HepG2 (cell line): Measurements from ENCODE around the gene PTPRM. TPM values are rescaled to one million over a fixed set of nuclear protein-coding genes. Genes with fewer than 3 reads are reported as not detected.

ENCODE experiments used
- ATAC-seq: fragments of 200-7000 bp; cut with Tn5 transposase; 3 replicates; pipeline ENCODE4 v1.9.1; 2020; ENCODE audit warnings: mild to moderate bottlenecking, moderate library complexity
- BruUV-seq: library from RNA; stranded (reverse); fragments of 400-500 nt; replicated peaks from 2 replicates; lab custom pipeline; 2021; lab: Mats Ljungman, UMichigan
- CTCF ChIA-PET: fragments of 300-600 bp; formaldehyde crosslinking; extraction: SDS; loops from one replicate; lab custom pipeline; 2021; ENCODE audit warnings: low total read pairs, inconsistent platforms, low intra/inter-chr PET ratio; lab: Yijun Ruan, JAX
- POLR2A ChIA-PET: fragments of 350-600 bp; sonication (Branson Sonifier 250); formaldehyde crosslinking; loops from one replicate; lab custom pipeline; 2020; ENCODE audit warnings: antibody characterized with exemption, inconsistent platforms; lab: Yijun Ruan, JAX
- DNase-seq: peaks from one replicate; pipeline ENCODE4 v3.0.0-alpha.2; 2015; ENCODE audit warnings: low spot score
- FAIRE-seq: peaks from 3 replicates; lab custom pipeline; 2011; peaks lifted over from hg19 to GRCh38; lab: Jason Lieb, UNC
- H2AFZ ChIP-seq: one replicate; pipeline ENCODE4 v1.6.1; 2011; ENCODE audit warnings: low read length, inconsistent platforms
- H3K27ac ChIP-seq: fragments of 300-600 bp; 3 replicates; pipeline ENCODE4 v1.8.0; 2011; ENCODE audit warnings: mixed run types, mild to moderate bottlenecking, mixed read lengths, low read length, inconsistent platforms; ENCODE audit not compliant: insufficient read depth; ENCODE audit errors: extremely low read length
- H3K27me3 ChIP-seq, 2 experiments: fragments of 200-600 bp in 1 of 2; 2 replicates in 1 of 2; 3 replicates in 1 of 2; pipeline versions ENCODE4 v1.6.0 to v1.8.0; 2011; ENCODE audit warnings: low read length in 2 of 2, mild to moderate bottlenecking in 2 of 2, moderate library complexity in 2 of 2, inconsistent platforms in 1 of 2; ENCODE audit not compliant: insufficient read depth in 2 of 2, control insufficient read depth in 1 of 2
- H3K36me3 ChIP-seq, 2 experiments: fragments of 200-600 bp in 1 of 2; replicated peaks in 1 of 2; 2 replicates in 1 of 2; 3 replicates in 1 of 2; pipeline versions ENCODE4 v1.5.1 to v1.8.0; 2011; ENCODE audit warnings: low read length in 2 of 2, inconsistent platforms in 1 of 2; ENCODE audit not compliant: insufficient read depth in 2 of 2, control insufficient read depth in 1 of 2
- H3K4me1 ChIP-seq: 2 replicates; pipeline ENCODE4 v1.5.1; 2012; ENCODE audit warnings: low read length, inconsistent platforms; ENCODE audit not compliant: insufficient read depth
- H3K4me2 ChIP-seq: 2 replicates; pipeline ENCODE4 v1.6.0; 2011; ENCODE audit warnings: low read depth, low read length, inconsistent platforms
- H3K4me3 ChIP-seq, 3 experiments: fragments of 200-600 bp in 1 of 3; sonication (generic), shearing (Covaris generic) in 1 of 3; replicated peaks in 1 of 3; 2 replicates each; pipeline ENCODE4 v1.5.1; 2011 to 2016; ENCODE audit warnings: low read length in 3 of 3, inconsistent platforms in 2 of 3, low read depth in 2 of 3, mild to moderate bottlenecking in 2 of 3, control low read depth in 1 of 3, mixed read lengths in 1 of 3; ENCODE audit not compliant: insufficient read depth in 1 of 3
- H3K79me2 ChIP-seq: one replicate; pipeline ENCODE4 v1.6.1; 2011; ENCODE audit warnings: low read length, inconsistent platforms; ENCODE audit not compliant: insufficient read depth
- H3K9ac ChIP-seq: 2 replicates; pipeline ENCODE4 v1.6.0; 2011; ENCODE audit warnings: mild to moderate bottlenecking, low read depth, low read length, inconsistent platforms; ENCODE audit not compliant: insufficient read depth
- H3K9me3 ChIP-seq: 2 replicates; pipeline ENCODE4 v1.5.1; 2012; ENCODE audit warnings: mild to moderate bottlenecking, low read length
- H4K20me1 ChIP-seq: 2 replicates; pipeline ENCODE4 v1.6.0; 2011; ENCODE audit warnings: inconsistent platforms, mild to moderate bottlenecking, low read length, moderate library complexity; ENCODE audit not compliant: insufficient read depth
- CBX2 ChIP-seq, 2 experiments: fragments of 200-600 bp in 1 of 2; sonication (generic); formaldehyde crosslinking in 1 of 2; IDR thresholded peaks; 2 replicates each; pipeline versions ENCODE4 v1.7.0 to v1.8.1; 2018 to 2022; ENCODE audit warnings: low read depth in 2 of 2, low read length in 1 of 2, mild to moderate bottlenecking in 1 of 2, missing genetic modification reagents in 1 of 2
- CREM ChIP-seq, 2 experiments: sonication (generic) in 1 of 2; formaldehyde crosslinking in 1 of 2; IDR thresholded peaks; 2 replicates each; pipeline versions ENCODE4 v1.4.0 to v1.6.1; 2016 to 2020; ENCODE audit warnings: antibody characterized with exemption in 1 of 2, mild to moderate bottlenecking in 1 of 2, missing genetic modification reagents in 1 of 2
- EP300 ChIP-seq, 3 experiments: sonication (generic) in 1 of 3; formaldehyde crosslinking in 1 of 3; IDR thresholded peaks; 2 replicates each; pipeline versions ENCODE4 v1.5.1 to v1.6.1; 2011 to 2020; ENCODE audit warnings: low read depth in 2 of 3, low read length in 2 of 3, borderline replicate concordance in 1 of 3, improper control_type of control experiment in 1 of 3, mild to moderate bottlenecking in 1 of 3, missing genetic modification reagents in 1 of 3, moderate library complexity in 1 of 3
- GTF2F1 ChIP-seq: fragments of 150-350 bp; IDR thresholded peaks from 2 replicates; pipeline ENCODE4 v1.6.1; 2014; ENCODE audit warnings: low read length
- HNF4A ChIP-seq: sonication (generic); formaldehyde crosslinking; IDR thresholded peaks from 2 replicates; pipeline ENCODE4 v1.4.0; 2020; ENCODE audit warnings: missing genetic modification reagents
- LCORL ChIP-seq, 2 experiments: fragments of 450-650 bp in 1 of 2; sonication (generic) in 1 of 2; formaldehyde crosslinking in 1 of 2; IDR thresholded peaks; 2 replicates each; pipeline versions ENCODE4 v1.5.0 to v1.6.1; 2017 to 2020; ENCODE audit warnings: antibody characterized with exemption in 1 of 2, missing genetic modification reagents in 1 of 2
- MTA1 ChIP-seq: sonication (generic); formaldehyde crosslinking; IDR thresholded peaks from 2 replicates; pipeline ENCODE4 v1.4.0; 2020; ENCODE audit warnings: missing genetic modification reagents, mild to moderate bottlenecking, borderline replicate concordance
- ZFYVE20 ChIP-seq: sonication (generic); formaldehyde crosslinking; IDR thresholded peaks from 2 replicates; pipeline ENCODE4 v1.8.0; 2023; ENCODE audit warnings: low read depth, mild to moderate bottlenecking, moderate library complexity, missing genetic modification reagents, borderline replicate concordance
- ZNF256 ChIP-seq: sonication (generic); formaldehyde crosslinking; conservative IDR thresholded peaks from 2 replicates; pipeline ENCODE4 v1.4.0; 2020; ENCODE audit warnings: missing genetic modification reagents
- ZNF354B ChIP-seq: sonication (generic); formaldehyde crosslinking; IDR thresholded peaks from 2 replicates; pipeline ENCODE4 v1.8.0; 2022; ENCODE audit warnings: mild to moderate bottlenecking, missing genetic modification reagents
- ZNF503 ChIP-seq: sonication (generic); formaldehyde crosslinking; IDR thresholded peaks from 2 replicates; pipeline ENCODE4 v1.4.0; 2020; ENCODE audit warnings: missing genetic modification reagents
- ZNF570 ChIP-seq: sonication (generic); formaldehyde crosslinking; IDR thresholded peaks from 2 replicates; pipeline ENCODE4 v1.4.0; 2020; ENCODE audit warnings: mild to moderate bottlenecking, missing genetic modification reagents, borderline replicate concordance
- ZNF713 ChIP-seq: sonication (generic); formaldehyde crosslinking; IDR thresholded peaks from 2 replicates; pipeline ENCODE4 v1.4.0; 2020; ENCODE audit warnings: mild to moderate bottlenecking, missing genetic modification reagents
- WGBS: methylation state at CpG from one replicate; pipeline ENCODE4 v1.1.6; 2017; ENCODE audit warnings: low lambda C conversion rate; 5-methylcytosine and 5-hydroxymethylcytosine counted together
- in situ Hi-C: cut with HindIII; loops from 2 replicates; pipeline ENCODE4 v1.10.0; 2017; ENCODE audit warnings: low pct_unique_long_range_greater_than_20kb; ENCODE audit not compliant: extremely low pct_ligation_motif_present
- intact Hi-C: fragments of 100-400 bp; cut with micrococcal nuclease; formaldehyde crosslinking; loops from one replicate; pipeline ENCODE4 v1.10.0; 2022; ENCODE audit not compliant: unreplicated experiment
- polyA plus RNA-seq, 8 experiments: library from polyadenylated mRNA; depleted of rRNA in 3 of 8; stranded (reverse) in 7 of 8; unstranded in 1 of 8; fragments of >200 nt; fragmentation: Illumina TruSeq in 4 of 8; extraction: Trizol in 4 of 8; gene quantifications; 2 replicates each; pipeline versions ENCODE4 v1.2.1 to v1.2.3, GENCODE V29; 2011 to 2016; ENCODE audit warnings: low read depth in 4 of 8, missing spikeins in 1 of 8, mixed read lengths in 1 of 8; ENCODE audit not compliant: insufficient read depth in 1 of 8
- total RNA-seq, 5 experiments: library from RNA; depleted of rRNA; stranded (reverse); fragments of >200 nt; fragmentation: Illumina TruSeq; extraction: Trizol; gene quantifications; 2 replicates each; pipeline ENCODE4 v1.2.3, GENCODE V29; 2016; ENCODE audit warnings: low read depth in 1 of 5

The PTPRM gene
- total and polyA plus RNA-seq, 2 of the 13 experiments (the other 11 are each of a cell fraction or from before 2014, with no cell fraction given) = 12.6 to 108 TPM

- Histone ChIP-seq H3K9me3 (peaks cover 20% of the 10 kb centered on the region), H3K27me3 (no peaks in the 10 kb centered on the region), H4K20me1 (no peaks in the 10 kb centered on the region), H3K9ac (no peak overlapping the region), H3K4me1 (peaks cover 5% of the 10 kb centered on the region; the same call in 1 of the 2 replicates), H2AFZ (no peak overlapping the region), H3K4me2 (no peak overlapping the region), H3K36me3 (no peaks in the 10 kb centered on the region), H3K27ac (no peak overlapping the region), H3K4me3 (no peak overlapping the region), H3K79me2 (no peaks in the 10 kb centered on the region)
- in situ Hi-C loops (loop anchor here (25.0 kb wide), 1 partner anchor 92 kb away; no protein-coding TSS in a partner anchor), intact Hi-C loops (no loop called here)
- TF ChIP-seq ZNF256 (CRISPR knock-in tag) (no peak), EP300 (IDR thresholded peaks at IDR 0.05; ENCODE audit: low read depth in 2 of 2, low read length in 2 of 2) (no peak), EP300 (CRISPR knock-in tag; IDR thresholded peaks at IDR 0.05; ENCODE audit: borderline replicate concordance) (no peak), ZNF503 (CRISPR knock-in tag) (no peak), GTF2F1 (no peak), LCORL (IDR thresholded peaks at IDR 0.05) (no peak), LCORL (CRISPR knock-in tag; IDR thresholded peaks at IDR 0.05) (no peak), ZNF713 (CRISPR knock-in tag) (no peak), MTA1 (no peak), ZNF354B (CRISPR knock-in tag) (no peak), CBX2 (IDR thresholded peaks at IDR 0.05; ENCODE audit: low read depth, low read length) (no peak), CBX2 (CRISPR knock-in tag; IDR thresholded peaks at IDR 0.05; ENCODE audit: low read depth) (no peak), ZFYVE20 (CRISPR knock-in tag) (no peak), ZNF570 (CRISPR knock-in tag) (no peak), HNF4A (CRISPR knock-in tag) (no peak), CREM (IDR thresholded peaks at IDR 0.05) (no peak), CREM (CRISPR knock-in tag; IDR thresholded peaks at IDR 0.05) (no peak)
- ChIA-PET POLR2A (no interaction called here), CTCF (no interaction called here)
- 86% methylated on average over 5 of the region's 5 CpGs for WGBS
- no TSS peak for BruUV-seq
- DNase-seq (no peak), FAIRE-seq (no peak), ATAC-seq (no peak)
Observed at GRCh38 chr18:8229040-8229439, 661.9 kb downstream of the PTPRM start.
